ENCODE measurements around the gene POU5F1. TPM values are rescaled to one million over a fixed set of nuclear protein-coding genes. Genes with fewer than 3 reads are reported as not detected.

POU5F1 gene
- total and polyA plus RNA-seq, 2 donors (not counting 1 experiment from before 2014, with no cell fraction given): under 0.01 TPM; not detected in 1

- no peak overlapping the region for H3K9ac ChIP-seq (ENCODE audit: insufficient read depth, low read length)
- no peak for DNase-seq (ENCODE audit: low read depth in 2 of 2)
- H3K27ac ChIP-seq (ENCODE audit: insufficient read depth, low read length): no peak overlapping the region
- H2AFZ ChIP-seq (ENCODE audit: low read length): no peak overlapping the region
- TF ChIP-seq, protein P1, sequence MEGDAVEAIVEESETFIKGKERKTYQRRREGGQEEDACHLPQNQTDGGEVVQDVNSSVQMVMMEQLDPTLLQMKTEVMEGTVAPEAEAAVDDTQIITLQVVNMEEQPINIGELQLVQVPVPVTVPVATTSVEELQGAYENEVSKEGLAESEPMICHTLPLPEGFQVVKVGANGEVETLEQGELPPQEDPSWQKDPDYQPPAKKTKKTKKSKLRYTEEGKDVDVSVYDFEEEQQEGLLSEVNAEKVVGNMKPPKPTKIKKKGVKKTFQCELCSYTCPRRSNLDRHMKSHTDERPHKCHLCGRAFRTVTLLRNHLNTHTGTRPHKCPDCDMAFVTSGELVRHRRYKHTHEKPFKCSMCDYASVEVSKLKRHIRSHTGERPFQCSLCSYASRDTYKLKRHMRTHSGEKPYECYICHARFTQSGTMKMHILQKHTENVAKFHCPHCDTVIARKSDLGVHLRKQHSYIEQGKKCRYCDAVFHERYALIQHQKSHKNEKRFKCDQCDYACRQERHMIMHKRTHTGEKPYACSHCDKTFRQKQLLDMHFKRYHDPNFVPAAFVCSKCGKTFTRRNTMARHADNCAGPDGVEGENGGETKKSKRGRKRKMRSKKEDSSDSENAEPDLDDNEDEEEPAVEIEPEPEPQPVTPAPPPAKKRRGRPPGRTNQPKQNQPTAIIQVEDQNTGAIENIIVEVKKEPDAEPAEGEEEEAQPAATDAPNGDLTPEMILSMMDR (conservative IDR thresholded peaks at IDR 0.05 in 1 of 2, IDR thresholded peaks at IDR 0.05 in 1 of 2; ENCODE audit: low read depth in 1 of 2, low read length in 2 of 2): no peak
- TF ChIP-seq EZH2 (IDR thresholded peaks at IDR 0.05; ENCODE audit: low read length, missing control alignments): no peak
- no peaks in the 10 kb centered on the region for H3K36me3 ChIP-seq (ENCODE audit: control insufficient read depth, insufficient read depth, low read length)
- no peaks in the 10 kb centered on the region for H3K9me3 ChIP-seq (ENCODE audit: control insufficient read depth, insufficient read depth, low read depth, low read length)
- no peaks in the 10 kb centered on the region for H3K79me2 ChIP-seq (ENCODE audit: control insufficient read depth, insufficient read depth, low read length)
- no peaks in the 10 kb centered on the region for H4K20me1 ChIP-seq (ENCODE audit: control insufficient read depth, extremely low read depth, insufficient read depth, low read length)
- no peaks in the 10 kb centered on the region for H3K27me3 ChIP-seq (ENCODE audit: control insufficient read depth, insufficient read depth, low read length)
- peaks cover 11% of the 10 kb centered on the region for H3K4me1 ChIP-seq (ENCODE audit: control insufficient read depth, extremely low read depth, insufficient read depth, low read length)
- no peak overlapping the region for H3K4me3 ChIP-seq (replicated peaks in 1 of 4; ENCODE audit: control extremely low read depth in 1 of 4, insufficient read depth in 1 of 4, low read depth in 3 of 4, low read length in 4 of 4)
- no peak overlapping the region for H3K4me2 ChIP-seq (ENCODE audit: extremely low read depth, insufficient read depth, low read length)
Measured at GRCh38 chr6:31174378-31174777, 3.9 kb upstream of the POU5F1 start.

- H3K9me3 ChIP-seq (ENCODE audit: control insufficient read depth, insufficient read depth, low read depth, low read length): no peaks in the 10 kb centered on the region
- H3K9ac ChIP-seq (ENCODE audit: insufficient read depth, low read length): no peak overlapping the region
- peaks cover 11% of the 10 kb centered on the region for H3K4me1 ChIP-seq (ENCODE audit: control insufficient read depth, extremely low read depth, insufficient read depth, low read length)
- no peak overlapping the region for H2AFZ ChIP-seq (ENCODE audit: low read length)
- no peaks in the 10 kb centered on the region for H3K36me3 ChIP-seq (ENCODE audit: control insufficient read depth, insufficient read depth, low read length)
- H3K27me3 ChIP-seq (ENCODE audit: control insufficient read depth, insufficient read depth, low read length): no peaks in the 10 kb centered on the region
- TF ChIP-seq, protein P1 (conservative IDR thresholded peaks at IDR 0.05 in 1 of 2, IDR thresholded peaks at IDR 0.05 in 1 of 2; ENCODE audit: low read depth in 1 of 2, low read length in 2 of 2): no peak
- no peak for TF ChIP-seq EZH2 (IDR thresholded peaks at IDR 0.05; ENCODE audit: low read length, missing control alignments)
- no peak overlapping the region for H3K27ac ChIP-seq (ENCODE audit: insufficient read depth, low read length)
- no peaks in the 10 kb centered on the region for H3K79me2 ChIP-seq (ENCODE audit: control insufficient read depth, insufficient read depth, low read length)
- no peak overlapping the region for H3K4me2 ChIP-seq (ENCODE audit: extremely low read depth, insufficient read depth, low read length)
- no peak for DNase-seq (ENCODE audit: low read depth in 2 of 2)
- no peak overlapping the region for H3K4me3 ChIP-seq (replicated peaks in 1 of 4; ENCODE audit: control extremely low read depth in 1 of 4, insufficient read depth in 1 of 4, low read depth in 3 of 4, low read length in 4 of 4)
- H4K20me1 ChIP-seq (ENCODE audit: control insufficient read depth, extremely low read depth, insufficient read depth, low read length): no peaks in the 10 kb centered on the region
Measured at GRCh38 chr6:31173406-31173805, 2.9 kb upstream of the POU5F1 start.

DNA sequence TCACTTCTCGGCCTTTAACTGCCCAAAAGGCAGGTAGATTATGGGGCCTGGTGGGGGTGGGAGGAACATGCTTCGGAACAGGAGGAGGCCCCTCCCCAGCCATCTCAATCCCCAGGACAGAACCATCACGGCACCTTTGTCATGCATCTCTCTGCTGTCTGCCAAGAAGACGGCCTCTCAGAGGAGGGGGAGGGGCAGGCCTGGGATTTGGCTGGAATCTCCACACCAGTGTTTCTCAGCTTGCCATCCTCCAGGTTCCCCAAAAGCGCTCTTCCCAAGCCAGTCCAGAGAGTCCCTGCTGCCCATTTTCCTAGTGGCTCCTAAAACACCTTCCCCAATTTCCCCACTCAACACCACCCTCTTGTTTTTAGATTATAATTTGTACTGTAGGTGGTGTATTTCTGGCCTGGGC, 2.5 kb upstream of the POU5F1 start:
- Histone ChIP-seq H3K9me3 (ENCODE audit: control insufficient read depth, insufficient read depth, low read depth, low read length) (no peaks in the 10 kb centered on the region), H3K4me3 (replicated peaks in 1 of 4; ENCODE audit: control extremely low read depth in 1 of 4, insufficient read depth in 1 of 4, low read depth in 3 of 4, low read length in 4 of 4) (no peak overlapping the region), H3K27ac (ENCODE audit: insufficient read depth, low read length) (no peak overlapping the region), H3K4me2 (ENCODE audit: extremely low read depth, insufficient read depth, low read length) (no peak overlapping the region), H3K4me1 (ENCODE audit: control insufficient read depth, extremely low read depth, insufficient read depth, low read length) (peaks cover 11% of the 10 kb centered on the region), H3K36me3 (ENCODE audit: control insufficient read depth, insufficient read depth, low read length) (no peaks in the 10 kb centered on the region), H3K27me3 (ENCODE audit: control insufficient read depth, insufficient read depth, low read length) (no peaks in the 10 kb centered on the region), H4K20me1 (ENCODE audit: control insufficient read depth, extremely low read depth, insufficient read depth, low read length) (no peaks in the 10 kb centered on the region), H3K79me2 (ENCODE audit: control insufficient read depth, insufficient read depth, low read length) (no peaks in the 10 kb centered on the region), H3K9ac (ENCODE audit: insufficient read depth, low read length) (no peak overlapping the region), H2AFZ (ENCODE audit: low read length) (no peak overlapping the region)
- TF ChIP-seq, protein P1 (conservative IDR thresholded peaks at IDR 0.05 in 1 of 2, IDR thresholded peaks at IDR 0.05 in 1 of 2; ENCODE audit: low read depth in 1 of 2, low read length in 2 of 2): no peak
- TF ChIP-seq EZH2 (IDR thresholded peaks at IDR 0.05; ENCODE audit: low read length, missing control alignments): no peak
- no peak for DNase-seq (ENCODE audit: low read depth in 2 of 2)

All from fibroblast of lung (primary cell).